Esophagus squamous epithelium (tissue), 4 donors: ENCODE measurements around the gene BBS9.

ENCODE experiments used
- CTCF ChIP-seq, 6 experiments: fragments of 450-650 bp in 4 of 6; fragments of 200-600 bp in 2 of 6; sonication (generic) in 2 of 6; IDR thresholded peaks; one replicate each; pipeline ENCODE4 v1.5.1; 2016 to 2019; ENCODE audit warnings: antibody characterized with exemption in 6 of 6, mild to moderate bottlenecking in 4 of 6, moderate library complexity in 4 of 6
- POLR2A ChIP-seq, 4 donors: fragments of 450-650 bp; IDR thresholded peaks; one replicate each; pipeline ENCODE4 v1.6.1; 2017; ENCODE audit warnings: antibody characterized with exemption in 4 of 4, mild to moderate bottlenecking in 4 of 4, moderate library complexity in 3 of 4

- TF ChIP-seq POLR2A (IDR thresholded peaks at IDR 0.05) (no peak), CTCF (IDR thresholded peaks at IDR 0.05) (no peak)
Measured at GRCh38 chr7:33351709-33352108, 222.3 kb downstream of the BBS9 start.
